ENCODE results near the gene OR51G2. TPM values are rescaled to one million over a fixed set of nuclear protein-coding genes. Genes with fewer than 3 reads are reported as not detected.

OR51G2 gene
- total RNA-seq, 2 donors from 2014 or later, result not detected

DNA sequence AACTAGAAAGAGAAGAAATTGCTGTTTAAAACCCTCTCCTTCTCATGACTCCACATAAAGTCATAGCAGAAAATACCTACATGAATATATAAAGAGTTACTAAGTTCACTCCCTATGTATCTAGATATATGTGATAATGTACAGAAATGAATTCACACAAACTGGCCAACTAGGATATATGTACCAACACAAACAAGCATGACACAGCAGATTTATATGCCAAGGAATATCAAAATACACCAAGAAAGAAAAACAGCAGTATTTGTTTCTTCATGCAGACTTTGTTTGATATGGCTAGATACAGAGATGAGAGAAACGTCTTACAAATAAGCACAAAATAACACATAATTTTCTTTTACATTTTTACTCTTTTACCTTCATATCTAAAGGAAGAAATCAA is 3.2 kb upstream of the OR51G2 start:
- no peak overlapping the region for H3K4me3 Mint-ChIP-seq
- DNase-seq, result no peak
- Histone ChIP-seq H3K4me3 (ENCODE audit: low read length) (no peak overlapping the region), H3K36me3 (ENCODE audit: control insufficient read depth, insufficient read depth, low read length) (no peaks in the 10 kb centered on the region), H3K27me3 (ENCODE audit: control insufficient read depth, insufficient read depth, low read length, poor library complexity, severe bottlenecking) (no peaks in the 10 kb centered on the region), H3K27ac (ENCODE audit: low read depth, low read length) (no peak overlapping the region), H3K9me3 (ENCODE audit: control insufficient read depth, low read length) (no peaks in the 10 kb centered on the region), H3K9ac (ENCODE audit: extremely low read depth, low read length, poor library complexity, severe bottlenecking) (no peak overlapping the region), H3K4me1 (ENCODE audit: control insufficient read depth, insufficient read depth, low read length) (no peaks in the 10 kb centered on the region)
- H3K27me3 Mint-ChIP-seq (ENCODE audit: insufficient read depth), result peaks cover 13% of the 10 kb centered on the region
- H3K9me3 Mint-ChIP-seq, result no peaks in the 10 kb centered on the region
- TF ChIP-seq, protein P1, sequence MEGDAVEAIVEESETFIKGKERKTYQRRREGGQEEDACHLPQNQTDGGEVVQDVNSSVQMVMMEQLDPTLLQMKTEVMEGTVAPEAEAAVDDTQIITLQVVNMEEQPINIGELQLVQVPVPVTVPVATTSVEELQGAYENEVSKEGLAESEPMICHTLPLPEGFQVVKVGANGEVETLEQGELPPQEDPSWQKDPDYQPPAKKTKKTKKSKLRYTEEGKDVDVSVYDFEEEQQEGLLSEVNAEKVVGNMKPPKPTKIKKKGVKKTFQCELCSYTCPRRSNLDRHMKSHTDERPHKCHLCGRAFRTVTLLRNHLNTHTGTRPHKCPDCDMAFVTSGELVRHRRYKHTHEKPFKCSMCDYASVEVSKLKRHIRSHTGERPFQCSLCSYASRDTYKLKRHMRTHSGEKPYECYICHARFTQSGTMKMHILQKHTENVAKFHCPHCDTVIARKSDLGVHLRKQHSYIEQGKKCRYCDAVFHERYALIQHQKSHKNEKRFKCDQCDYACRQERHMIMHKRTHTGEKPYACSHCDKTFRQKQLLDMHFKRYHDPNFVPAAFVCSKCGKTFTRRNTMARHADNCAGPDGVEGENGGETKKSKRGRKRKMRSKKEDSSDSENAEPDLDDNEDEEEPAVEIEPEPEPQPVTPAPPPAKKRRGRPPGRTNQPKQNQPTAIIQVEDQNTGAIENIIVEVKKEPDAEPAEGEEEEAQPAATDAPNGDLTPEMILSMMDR (conservative IDR thresholded peaks at IDR 0.05), result no peak
- no peaks in the 10 kb centered on the region for H3K36me3 Mint-ChIP-seq (ENCODE audit: low read depth)
- H3K4me1 Mint-ChIP-seq, result no peaks in the 10 kb centered on the region
- no peak overlapping the region for H3K27ac Mint-ChIP-seq
- 81 to 100% methylated on average over 1 of the region's 1 CpG for WGBS, 2 experiments (ENCODE audit: insufficient coverage in 1 of 2, insufficient read length in 1 of 2)

DNA sequence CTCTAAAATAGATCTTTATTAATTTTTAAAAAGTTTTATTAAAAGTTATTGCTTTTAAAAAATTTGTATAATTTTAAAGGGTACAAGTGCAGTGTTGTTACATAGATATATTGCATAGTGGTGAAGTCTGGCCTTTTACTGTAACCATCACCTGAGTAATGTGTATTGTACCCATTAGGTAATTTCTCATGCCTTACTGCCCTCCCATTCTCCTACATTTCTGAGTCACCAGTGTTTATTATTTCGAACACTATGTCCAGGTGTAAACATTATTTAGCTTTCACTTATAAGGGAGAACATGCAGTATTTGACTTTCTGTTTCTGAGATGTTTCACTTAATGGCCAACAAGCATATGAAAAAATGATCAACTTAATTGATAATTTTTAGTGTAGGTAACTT is 2.6 kb upstream of the OR51G2 start:
- Mint-ChIP-seq H3K9me3 (no peaks in the 10 kb centered on the region), H3K4me1 (no peaks in the 10 kb centered on the region), H3K27me3 (ENCODE audit: insufficient read depth) (peaks cover 11% of the 10 kb centered on the region), H3K4me3 (no peak overlapping the region), H3K36me3 (ENCODE audit: low read depth) (no peaks in the 10 kb centered on the region), H3K27ac (no peak overlapping the region)
- 86 to 100% methylated on average over 1 of the region's 1 CpG for WGBS, 2 experiments (ENCODE audit: insufficient coverage in 1 of 2, insufficient read length in 1 of 2)
- no peak for DNase-seq
- Histone ChIP-seq H3K36me3 (ENCODE audit: control insufficient read depth, insufficient read depth, low read length) (no peaks in the 10 kb centered on the region), H3K9me3 (ENCODE audit: control insufficient read depth, low read length) (no peaks in the 10 kb centered on the region), H3K4me1 (ENCODE audit: control insufficient read depth, insufficient read depth, low read length) (no peaks in the 10 kb centered on the region), H3K9ac (ENCODE audit: extremely low read depth, low read length, poor library complexity, severe bottlenecking) (no peak overlapping the region), H3K27me3 (ENCODE audit: control insufficient read depth, insufficient read depth, low read length, poor library complexity, severe bottlenecking) (no peaks in the 10 kb centered on the region), H3K4me3 (ENCODE audit: low read length) (no peak overlapping the region), H3K27ac (ENCODE audit: low read depth, low read length) (no peak overlapping the region)
- TF ChIP-seq, protein P1 (conservative IDR thresholded peaks at IDR 0.05), result no peak

DNA sequence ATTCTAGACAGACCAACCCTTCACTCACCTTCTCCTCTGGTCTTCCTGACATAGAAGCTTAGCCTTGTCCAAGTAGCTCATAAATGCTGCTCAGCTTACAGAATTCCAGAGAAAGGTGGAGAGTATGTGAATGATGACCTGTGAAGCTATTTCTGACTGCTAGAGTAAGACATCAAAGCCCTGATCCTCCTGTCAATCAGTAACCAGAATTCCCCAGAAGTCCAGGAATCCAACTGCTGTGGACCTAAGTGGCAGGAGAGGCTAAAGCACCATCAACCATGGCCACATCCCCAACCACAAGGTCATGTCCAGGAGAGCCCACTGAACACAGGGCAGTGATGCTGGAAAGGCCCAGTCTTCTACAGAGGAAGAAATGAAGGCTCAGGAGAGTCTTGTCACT is 2.6 kb downstream of the OR51G2 start:
- H3K4me1 Mint-ChIP-seq, result no peaks in the 10 kb centered on the region
- TF ChIP-seq, protein P1 (conservative IDR thresholded peaks at IDR 0.05), result no peak
- Histone ChIP-seq H3K4me1 (ENCODE audit: control insufficient read depth, insufficient read depth, low read length) (no peaks in the 10 kb centered on the region), H3K4me3 (ENCODE audit: low read length) (no peak overlapping the region), H3K9ac (ENCODE audit: extremely low read depth, low read length, poor library complexity, severe bottlenecking) (no peak overlapping the region), H3K9me3 (ENCODE audit: control insufficient read depth, low read length) (no peaks in the 10 kb centered on the region), H3K27ac (ENCODE audit: low read depth, low read length) (no peak overlapping the region), H3K36me3 (ENCODE audit: control insufficient read depth, insufficient read depth, low read length) (no peaks in the 10 kb centered on the region), H3K27me3 (ENCODE audit: control insufficient read depth, insufficient read depth, low read length, poor library complexity, severe bottlenecking) (no peaks in the 10 kb centered on the region)
- H3K27ac Mint-ChIP-seq, result peak overlapping the region; percentile 19
- no peak overlapping the region for H3K4me3 Mint-ChIP-seq
- H3K9me3 Mint-ChIP-seq, result no peaks in the 10 kb centered on the region
- no peaks in the 10 kb centered on the region for H3K27me3 Mint-ChIP-seq (ENCODE audit: insufficient read depth)
- DNase-seq, result no peak
- H3K36me3 Mint-ChIP-seq (ENCODE audit: low read depth), result no peaks in the 10 kb centered on the region

Data from endodermal cell (in vitro differentiated cells).